ENCODE results near the gene GGACT. TPM values are rescaled to one million over a fixed set of nuclear protein-coding genes. Genes with fewer than 3 reads are reported as not detected.

Gene GGACT
- polyA plus RNA-seq, 1 donor from 2014 or later: 1.7 TPM

DNA sequence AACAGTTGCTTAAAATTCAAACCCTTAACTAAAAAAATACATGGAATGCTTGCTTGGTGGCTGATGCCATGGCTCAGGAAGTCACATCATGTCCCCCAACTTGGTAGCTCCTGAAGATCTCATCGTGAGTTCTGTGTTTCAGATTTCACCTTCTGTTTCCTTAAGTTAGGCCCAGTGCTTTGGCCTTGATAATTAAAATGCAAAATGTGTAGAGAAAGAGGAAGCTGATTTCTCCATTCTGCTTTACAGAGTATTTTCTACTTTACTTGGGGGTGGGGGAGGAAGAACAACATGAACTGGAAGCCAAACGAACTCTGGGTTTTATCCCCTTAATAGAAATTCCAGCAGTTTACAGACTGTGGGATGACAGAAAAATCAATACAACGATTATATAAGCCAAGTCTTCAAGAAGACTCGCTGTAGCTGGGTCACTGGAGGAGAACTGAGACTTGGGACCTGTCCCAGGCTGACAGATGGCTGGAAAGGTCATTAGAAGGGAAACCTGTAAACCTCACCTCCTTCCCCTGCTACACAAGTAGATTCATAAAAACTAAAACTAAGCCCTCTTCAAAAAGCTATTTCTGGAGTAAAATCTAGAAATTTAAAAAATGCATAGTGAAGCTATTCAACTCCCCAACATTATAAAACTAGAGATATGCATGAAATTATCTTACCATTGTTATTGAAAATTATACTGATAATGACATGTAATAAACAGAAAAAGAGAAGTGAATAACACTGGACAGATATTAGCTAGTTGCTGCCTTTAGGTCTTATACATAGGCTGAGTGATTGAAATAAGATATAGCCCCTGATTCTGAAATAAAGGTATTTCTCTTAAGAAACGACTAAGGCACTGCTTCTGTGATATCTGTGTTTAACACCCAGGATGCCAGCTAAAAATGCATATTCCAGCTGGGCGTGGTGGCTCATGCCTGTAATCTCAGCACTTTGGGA is 22.1 kb upstream of the GGACT start:
- Histone ChIP-seq H2AFZ (ENCODE audit: low read depth, low read length) (no peak overlapping the region), H3K27ac (ENCODE audit: low read length) (no peak overlapping the region), H3K79me2 (replicated peaks; ENCODE audit: insufficient read depth, low read length) (no peaks in the 10 kb centered on the region)

DNA sequence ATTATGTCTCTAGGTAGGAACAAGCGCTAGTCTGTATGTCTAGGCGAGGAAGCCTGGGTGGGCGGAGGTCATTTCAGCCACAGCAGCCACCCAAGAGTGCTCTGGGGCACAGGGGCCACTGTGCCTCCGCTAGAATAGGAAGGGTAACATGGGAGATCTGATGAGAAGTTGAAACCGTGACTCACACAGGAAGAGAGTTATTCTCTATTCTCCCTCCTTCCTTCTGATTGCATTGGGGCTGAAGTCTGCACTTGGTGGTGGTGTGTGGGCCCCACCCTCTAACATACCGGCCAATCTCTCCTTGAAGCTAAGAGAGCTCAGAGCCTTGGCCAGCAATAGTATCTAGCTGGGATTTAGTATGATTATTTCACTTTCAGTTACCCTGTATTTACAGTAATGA is 20.3 kb upstream of the GGACT start:
- Histone ChIP-seq H3K27ac (ENCODE audit: low read length) (no peak overlapping the region), H3K27me3 (ENCODE audit: insufficient read depth, low read depth, low read length) (no peaks in the 10 kb centered on the region), H4K20me1 (ENCODE audit: insufficient read depth) (no peaks in the 10 kb centered on the region), H2AFZ (ENCODE audit: low read depth, low read length) (no peak overlapping the region), H3K79me2 (replicated peaks; ENCODE audit: insufficient read depth, low read length) (no peaks in the 10 kb centered on the region), H3K4me2 (ENCODE audit: low read length) (no peak overlapping the region), H3K36me3 (ENCODE audit: insufficient read depth, low read length) (no peaks in the 10 kb centered on the region), H3K9me2 (ENCODE audit: insufficient read depth, low read length) (no peaks in the 10 kb centered on the region), H3K4me3 (ENCODE audit: low read length) (no peak overlapping the region), H3F3A (ENCODE audit: insufficient read depth, low read length, poor library complexity, severe bottlenecking) (no peaks in the 10 kb centered on the region), H3K9ac (ENCODE audit: low read length) (no peak overlapping the region), H3K9me3 (ENCODE audit: low read length) (no peaks in the 10 kb centered on the region)
- TF ChIP-seq MXI1 (conservative IDR thresholded peaks at IDR 0.05; ENCODE audit: poor library complexity, severe bottlenecking) (no peak), POLR2AphosphoS5 (IDR thresholded peaks at IDR 0.05) (no peak), RAD21 (conservative IDR thresholded peaks at IDR 0.05) (no peak), EZH2 (IDR thresholded peaks at IDR 0.05; ENCODE audit: borderline replicate concordance, insufficient read depth, low read length, poor library complexity, severe bottlenecking) (no peak), TAF1 (IDR thresholded peaks at IDR 0.05; ENCODE audit: low read depth) (no peak), SMC3 (conservative IDR thresholded peaks at IDR 0.05; ENCODE audit: poor library complexity) (no peak), EP300 (conservative IDR thresholded peaks at IDR 0.05; ENCODE audit: poor library complexity, severe bottlenecking) (no peak)
- TF ChIP-seq, protein P1, sequence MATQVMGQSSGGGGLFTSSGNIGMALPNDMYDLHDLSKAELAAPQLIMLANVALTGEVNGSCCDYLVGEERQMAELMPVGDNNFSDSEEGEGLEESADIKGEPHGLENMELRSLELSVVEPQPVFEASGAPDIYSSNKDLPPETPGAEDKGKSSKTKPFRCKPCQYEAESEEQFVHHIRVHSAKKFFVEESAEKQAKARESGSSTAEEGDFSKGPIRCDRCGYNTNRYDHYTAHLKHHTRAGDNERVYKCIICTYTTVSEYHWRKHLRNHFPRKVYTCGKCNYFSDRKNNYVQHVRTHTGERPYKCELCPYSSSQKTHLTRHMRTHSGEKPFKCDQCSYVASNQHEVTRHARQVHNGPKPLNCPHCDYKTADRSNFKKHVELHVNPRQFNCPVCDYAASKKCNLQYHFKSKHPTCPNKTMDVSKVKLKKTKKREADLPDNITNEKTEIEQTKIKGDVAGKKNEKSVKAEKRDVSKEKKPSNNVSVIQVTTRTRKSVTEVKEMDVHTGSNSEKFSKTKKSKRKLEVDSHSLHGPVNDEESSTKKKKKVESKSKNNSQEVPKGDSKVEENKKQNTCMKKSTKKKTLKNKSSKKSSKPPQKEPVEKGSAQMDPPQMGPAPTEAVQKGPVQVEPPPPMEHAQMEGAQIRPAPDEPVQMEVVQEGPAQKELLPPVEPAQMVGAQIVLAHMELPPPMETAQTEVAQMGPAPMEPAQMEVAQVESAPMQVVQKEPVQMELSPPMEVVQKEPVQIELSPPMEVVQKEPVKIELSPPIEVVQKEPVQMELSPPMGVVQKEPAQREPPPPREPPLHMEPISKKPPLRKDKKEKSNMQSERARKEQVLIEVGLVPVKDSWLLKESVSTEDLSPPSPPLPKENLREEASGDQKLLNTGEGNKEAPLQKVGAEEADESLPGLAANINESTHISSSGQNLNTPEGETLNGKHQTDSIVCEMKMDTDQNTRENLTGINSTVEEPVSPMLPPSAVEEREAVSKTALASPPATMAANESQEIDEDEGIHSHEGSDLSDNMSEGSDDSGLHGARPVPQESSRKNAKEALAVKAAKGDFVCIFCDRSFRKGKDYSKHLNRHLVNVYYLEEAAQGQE (IDR thresholded peaks at IDR 0.05; ENCODE audit: borderline replicate concordance): no peak
- TF ChIP-seq, protein P2, sequence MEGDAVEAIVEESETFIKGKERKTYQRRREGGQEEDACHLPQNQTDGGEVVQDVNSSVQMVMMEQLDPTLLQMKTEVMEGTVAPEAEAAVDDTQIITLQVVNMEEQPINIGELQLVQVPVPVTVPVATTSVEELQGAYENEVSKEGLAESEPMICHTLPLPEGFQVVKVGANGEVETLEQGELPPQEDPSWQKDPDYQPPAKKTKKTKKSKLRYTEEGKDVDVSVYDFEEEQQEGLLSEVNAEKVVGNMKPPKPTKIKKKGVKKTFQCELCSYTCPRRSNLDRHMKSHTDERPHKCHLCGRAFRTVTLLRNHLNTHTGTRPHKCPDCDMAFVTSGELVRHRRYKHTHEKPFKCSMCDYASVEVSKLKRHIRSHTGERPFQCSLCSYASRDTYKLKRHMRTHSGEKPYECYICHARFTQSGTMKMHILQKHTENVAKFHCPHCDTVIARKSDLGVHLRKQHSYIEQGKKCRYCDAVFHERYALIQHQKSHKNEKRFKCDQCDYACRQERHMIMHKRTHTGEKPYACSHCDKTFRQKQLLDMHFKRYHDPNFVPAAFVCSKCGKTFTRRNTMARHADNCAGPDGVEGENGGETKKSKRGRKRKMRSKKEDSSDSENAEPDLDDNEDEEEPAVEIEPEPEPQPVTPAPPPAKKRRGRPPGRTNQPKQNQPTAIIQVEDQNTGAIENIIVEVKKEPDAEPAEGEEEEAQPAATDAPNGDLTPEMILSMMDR (IDR thresholded peaks at IDR 0.05; ENCODE audit: poor library complexity, severe bottlenecking): no peak

More for the DNA sequence above, 22.1 kb upstream of the GGACT start:
- Histone ChIP-seq H3K36me3 (ENCODE audit: insufficient read depth, low read length) (no peaks in the 10 kb centered on the region), H3K9me3 (ENCODE audit: low read length) (no peaks in the 10 kb centered on the region), H3K9ac (ENCODE audit: low read length) (no peak overlapping the region), H4K20me1 (ENCODE audit: insufficient read depth) (no peaks in the 10 kb centered on the region), H3K9me2 (ENCODE audit: insufficient read depth, low read length) (no peaks in the 10 kb centered on the region), H3F3A (ENCODE audit: insufficient read depth, low read length, poor library complexity, severe bottlenecking) (no peaks in the 10 kb centered on the region), H3K27me3 (ENCODE audit: insufficient read depth, low read depth, low read length) (no peaks in the 10 kb centered on the region), H3K4me2 (ENCODE audit: low read length) (no peak overlapping the region), H3K4me3 (ENCODE audit: low read length) (no peak overlapping the region)
- TF ChIP-seq EP300 (conservative IDR thresholded peaks at IDR 0.05; ENCODE audit: poor library complexity, severe bottlenecking) (no peak), RAD21 (conservative IDR thresholded peaks at IDR 0.05) (no peak), EZH2 (IDR thresholded peaks at IDR 0.05; ENCODE audit: borderline replicate concordance, insufficient read depth, low read length, poor library complexity, severe bottlenecking) (no peak), POLR2AphosphoS5 (IDR thresholded peaks at IDR 0.05) (no peak), MXI1 (conservative IDR thresholded peaks at IDR 0.05; ENCODE audit: poor library complexity, severe bottlenecking) (no peak), SMC3 (conservative IDR thresholded peaks at IDR 0.05; ENCODE audit: poor library complexity) (no peak), TAF1 (IDR thresholded peaks at IDR 0.05; ENCODE audit: low read depth) (no peak)
- TF ChIP-seq, protein P1 (IDR thresholded peaks at IDR 0.05; ENCODE audit: borderline replicate concordance): no peak
- TF ChIP-seq, protein P2 (IDR thresholded peaks at IDR 0.05; ENCODE audit: poor library complexity, severe bottlenecking): no peak

Data from neural cell (in vitro differentiated cells).